HG03159 (cell line): ENCODE data around the gene PRKCH.

ENCODE experiments used
- ATAC-seq: cut with Tn5 transposase; IDR thresholded peaks from one replicate; pipeline ENCODE4 v1.9.1; 2021; ENCODE audit warnings: mild to moderate bottlenecking, moderate library complexity; ENCODE audit not compliant: unreplicated experiment

Gene PRKCH

GRCh38 chr14:61360796-61361525 is 39.6 kb downstream of the PRKCH start:
- no peak for ATAC-seq

DNA sequence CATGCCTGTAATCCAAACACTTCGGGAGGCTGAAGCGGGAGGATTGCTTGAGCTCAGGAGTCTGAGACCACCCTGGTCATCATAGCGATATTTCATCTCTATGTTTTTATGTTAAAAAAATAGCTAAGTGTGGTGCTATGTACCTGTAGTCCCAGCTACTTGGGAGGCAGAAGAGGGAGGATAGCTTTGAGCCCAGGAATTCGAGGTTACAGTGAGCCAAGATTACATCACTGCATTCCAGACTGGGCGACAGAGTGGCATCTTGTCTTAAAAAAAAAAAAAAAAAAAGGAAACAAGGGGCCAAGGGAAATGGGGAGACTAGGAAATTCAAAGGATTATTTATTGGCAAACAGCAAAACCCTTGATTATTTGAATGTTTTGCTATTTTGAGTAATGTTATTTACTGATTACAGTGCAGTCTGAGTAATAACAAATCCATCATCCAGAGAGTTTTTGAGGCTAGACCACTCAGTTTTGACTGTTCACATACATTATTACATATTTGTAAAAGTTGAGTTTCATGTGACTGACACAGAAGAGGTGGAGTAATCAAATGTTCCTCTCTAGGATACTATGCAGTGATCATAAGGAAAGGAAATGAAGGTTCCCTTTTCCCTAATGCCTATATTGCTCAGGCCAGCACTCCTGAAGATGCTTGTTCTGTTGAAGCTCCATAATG is 40.8 kb downstream of the PRKCH start:
- ATAC-seq = no peak

GRCh38 chr14:61364243-61364642 is 42.9 kb downstream of the PRKCH start:
- ATAC-seq = no peak

GRCh38 chr14:61365667-61366212 is 44.4 kb downstream of the PRKCH start:
- no peak for ATAC-seq

GRCh38 chr14:61368114-61368710 is 46.8 kb downstream of the PRKCH start:
- no peak for ATAC-seq

DNA sequence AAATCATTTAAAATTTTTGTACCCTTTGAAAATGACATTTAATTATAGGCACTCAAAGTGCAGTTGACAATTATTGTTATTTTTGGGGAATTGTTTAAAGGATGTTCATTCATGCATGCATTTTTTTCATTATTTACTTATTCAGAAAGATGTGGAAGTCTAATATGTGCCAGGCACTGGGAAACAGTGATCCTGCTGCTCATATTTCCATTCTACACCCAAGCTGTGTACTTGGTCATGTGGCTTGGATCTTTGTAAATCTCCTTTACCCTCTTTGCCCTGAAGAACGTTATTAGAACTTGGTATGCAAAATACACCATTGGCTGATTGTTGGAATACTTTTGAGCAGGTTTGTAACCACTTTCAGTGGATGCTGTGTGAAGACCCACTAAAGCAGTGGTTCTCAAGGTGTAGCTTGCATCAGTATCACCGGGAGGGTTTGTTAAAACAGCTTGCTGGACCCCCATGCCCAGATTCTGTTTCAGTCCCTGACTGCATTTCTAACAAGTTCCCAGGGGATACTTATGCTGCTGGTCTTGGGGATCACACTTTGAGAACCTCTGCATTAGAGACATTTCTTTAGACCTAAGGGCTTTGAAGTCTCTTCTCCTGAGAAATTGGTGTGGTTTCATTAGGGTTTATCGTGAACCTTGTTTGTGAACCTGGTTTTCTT is 47.5 kb downstream of the PRKCH start:
- ATAC-seq = no peak

DNA sequence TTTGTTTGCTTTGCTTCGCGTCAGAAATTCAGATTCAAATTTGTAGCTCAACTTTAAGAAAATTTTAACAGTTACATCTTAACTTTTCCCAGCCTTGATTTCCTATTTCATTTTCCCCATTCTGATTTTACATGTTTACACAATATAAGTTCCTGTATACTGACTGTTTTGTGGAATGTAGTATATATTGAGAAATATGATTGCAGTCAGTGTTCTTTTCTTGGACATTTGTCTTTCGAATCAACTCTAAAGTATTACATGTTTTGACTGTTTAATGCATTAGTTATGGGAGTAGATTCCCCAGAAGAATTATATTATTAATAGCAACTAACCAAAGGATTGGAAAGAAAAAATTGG is 48.1 kb downstream of the PRKCH start:
- ATAC-seq = no peak

DNA sequence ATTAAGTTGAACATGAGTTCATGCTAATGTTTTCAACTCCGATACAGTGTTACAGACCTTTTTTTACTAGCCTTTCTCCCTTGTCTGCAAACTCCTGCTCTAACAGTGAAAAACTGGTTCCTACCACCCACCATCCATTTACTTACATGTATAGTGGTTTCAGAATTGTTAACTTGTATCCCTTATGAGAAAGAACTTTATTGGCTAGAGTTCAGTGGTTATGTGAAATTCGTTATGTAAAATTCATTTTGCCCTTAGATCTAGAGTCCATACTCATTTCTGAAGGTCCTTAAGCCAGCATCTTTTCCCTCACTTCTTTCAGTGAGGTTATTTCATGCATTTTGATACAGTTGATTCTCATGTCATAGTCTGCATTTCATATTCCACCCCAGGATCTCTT is 51.0 kb downstream of the PRKCH start:
- no peak for ATAC-seq

DNA sequence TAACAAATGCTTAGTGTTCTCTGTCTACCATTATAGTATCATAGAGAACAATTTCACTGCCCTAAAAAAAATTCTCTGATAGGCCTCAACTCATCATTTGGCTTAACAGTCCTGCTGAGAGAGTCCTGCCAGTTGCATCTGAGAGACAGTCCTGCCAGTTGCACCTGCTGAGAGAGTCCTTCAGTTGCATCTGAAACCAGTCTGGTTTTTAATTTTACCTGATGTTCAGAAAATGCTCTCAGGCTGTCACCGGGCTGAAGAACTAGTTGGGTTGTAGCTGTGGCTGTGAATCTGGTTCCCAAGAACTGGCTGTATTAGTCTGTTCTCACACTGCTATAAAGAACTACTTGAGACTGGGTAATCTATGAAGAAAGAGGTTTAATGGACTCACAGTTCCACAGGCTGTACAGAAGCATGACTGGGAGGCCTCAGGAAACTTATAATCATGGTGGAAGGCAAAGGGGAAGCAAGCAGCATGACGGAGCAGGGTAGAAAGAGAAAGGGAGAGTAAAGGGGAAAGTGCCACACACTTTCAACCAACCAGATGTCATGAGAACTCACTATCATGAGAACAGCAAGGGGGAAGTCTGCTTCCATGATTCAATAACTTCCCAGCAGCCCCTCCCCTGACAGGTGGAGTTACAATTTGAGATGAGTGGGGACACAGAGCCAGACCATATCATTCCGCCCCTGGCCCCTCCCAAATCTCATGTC is 51.6 kb downstream of the PRKCH start:
- ATAC-seq = no peak

- no peak for ATAC-seq
Observed at GRCh38 chr14:61374284-61374683, 52.9 kb downstream of the PRKCH start.

DNA sequence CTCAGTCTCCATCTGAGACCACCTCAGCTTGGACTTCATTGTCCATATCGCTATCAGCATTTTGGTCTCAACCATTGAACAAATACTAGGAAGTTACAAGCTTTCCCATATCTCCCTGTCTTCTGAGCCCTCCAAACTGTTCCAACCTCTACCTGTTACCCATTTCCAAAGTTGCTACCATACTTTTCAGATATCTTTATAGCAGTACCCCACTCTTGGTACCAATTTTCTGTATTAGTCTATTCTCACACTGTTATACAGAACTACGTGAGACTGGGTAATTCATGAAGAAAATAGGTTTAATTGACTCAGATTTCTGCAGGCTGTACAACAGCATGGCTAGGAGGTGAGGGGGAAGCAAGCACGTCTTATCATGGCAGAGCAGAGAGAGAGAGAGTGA is 53.8 kb downstream of the PRKCH start:
- ATAC-seq = no peak

GRCh38 chr14:61376314-61376713 is 54.9 kb downstream of the PRKCH start:
- no peak for ATAC-seq

GRCh38 chr14:61377749-61378148 is 56.4 kb downstream of the PRKCH start:
- ATAC-seq = no peak

DNA sequence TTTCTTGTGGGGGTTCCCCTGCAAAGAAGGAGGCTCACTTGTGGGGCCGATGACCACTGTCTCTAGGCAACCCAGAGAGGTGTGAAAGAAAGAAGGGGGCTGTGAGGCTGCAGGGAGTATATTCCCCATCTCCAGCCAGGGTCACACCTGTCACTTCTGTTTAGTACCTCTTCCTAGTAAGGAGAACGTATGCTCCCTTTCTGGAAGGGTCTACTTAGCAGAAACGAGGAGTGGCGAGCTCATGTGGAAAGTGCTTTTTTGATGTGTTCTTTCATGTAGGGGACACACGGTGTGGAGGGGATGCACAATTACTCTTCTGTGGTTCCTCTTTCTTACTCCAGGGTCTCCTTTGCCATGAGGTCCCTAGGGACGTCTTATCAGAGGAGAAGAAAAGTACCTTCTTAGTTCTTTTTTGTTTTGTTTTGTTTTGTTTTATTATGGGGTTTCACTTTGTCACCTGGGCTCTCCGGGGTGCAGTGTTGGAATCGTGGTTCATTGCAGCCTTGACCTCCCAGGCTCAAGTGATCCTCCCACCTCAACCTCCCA is 58.3 kb downstream of the PRKCH start:
- ATAC-seq = no peak

DNA sequence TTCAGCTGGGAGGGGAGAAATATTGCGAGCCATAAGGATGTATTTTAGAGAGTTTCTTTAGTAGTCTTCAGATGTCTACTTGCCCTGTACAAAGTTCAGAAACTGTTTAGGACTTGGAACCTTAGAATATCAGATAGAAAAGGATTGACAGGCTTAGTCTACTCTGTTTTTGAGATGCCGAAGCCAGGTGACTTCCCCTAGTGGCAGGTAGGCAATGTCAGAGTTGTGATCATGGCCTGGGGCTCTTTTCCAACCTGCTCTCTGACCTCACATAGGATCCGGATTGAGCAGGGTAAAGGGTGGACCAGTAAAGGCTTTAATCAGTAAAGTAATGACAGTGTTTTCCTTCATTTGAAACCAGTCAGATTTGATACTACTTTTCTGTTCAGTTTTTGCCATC is 59.6 kb downstream of the PRKCH start:
- no peak for ATAC-seq

GRCh38 chr14:61381553-61381952 is 60.2 kb downstream of the PRKCH start:
- no peak for ATAC-seq

DNA sequence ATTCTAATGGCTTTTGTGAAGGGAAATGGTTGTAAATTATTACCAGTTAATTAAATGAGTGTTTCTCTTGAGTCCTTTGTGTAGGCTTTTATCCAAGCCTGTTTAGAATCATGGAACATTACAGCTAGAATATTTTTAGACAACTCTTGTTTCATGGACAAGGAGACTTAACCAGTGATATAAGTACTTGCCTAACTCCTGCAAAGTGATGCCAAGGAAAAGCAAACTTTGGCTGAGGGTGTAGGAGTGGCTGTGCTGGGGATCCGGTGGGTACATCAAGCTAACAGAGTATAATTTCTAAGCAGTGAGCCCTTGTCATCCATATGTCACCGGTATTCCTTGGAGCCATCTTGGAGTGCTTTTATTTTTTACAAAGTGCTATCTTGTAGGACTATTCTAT is 61.5 kb downstream of the PRKCH start:
- no peak for ATAC-seq

GRCh38 chr14:61385002-61385685 is 63.8 kb downstream of the PRKCH start:
- no peak for ATAC-seq

DNA sequence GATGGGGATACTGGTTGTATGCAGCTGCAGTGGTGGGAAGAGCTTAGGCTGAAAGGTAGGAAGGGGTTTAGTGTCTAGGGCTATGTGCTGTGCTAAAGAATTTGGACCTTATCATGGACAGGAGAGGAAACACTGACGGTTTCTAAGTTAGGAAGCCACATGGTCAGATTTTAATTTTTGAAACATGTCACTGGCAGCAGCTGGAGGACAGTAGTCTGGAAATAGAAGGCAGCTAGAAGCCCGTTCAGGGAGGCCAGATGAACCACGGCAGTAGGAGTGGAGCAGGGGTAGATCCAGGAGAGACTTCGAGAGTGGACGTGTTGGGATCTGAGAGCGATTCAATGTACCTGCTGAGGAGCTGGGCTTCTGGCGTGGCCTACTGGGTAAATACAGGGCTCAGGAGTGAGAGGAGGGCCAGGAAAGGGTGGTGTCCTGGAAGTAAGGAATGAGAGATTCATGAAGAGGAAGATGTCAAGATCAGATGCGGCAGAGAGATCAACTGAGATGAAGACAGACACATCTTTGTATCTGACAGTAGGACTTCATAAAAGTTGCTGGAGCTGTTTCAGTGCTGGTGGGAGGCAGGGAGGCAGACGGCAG is 64.9 kb downstream of the PRKCH start:
- ATAC-seq = no peak

- ATAC-seq = no peak
Observed at GRCh38 chr14:61387076-61387475, 65.7 kb downstream of the PRKCH start.
